Kidney (tissue), 14 donors: ENCODE results near the gene SKI. TPM values are rescaled to one million over a fixed set of nuclear protein-coding genes. Genes with fewer than 3 reads are reported as not detected.

Source experiments
- DNase-seq, 5 donors: peaks; one replicate each; pipeline ENCODE4 v3.0.0-alpha.2; 2013 to 2020
- FAIRE-seq: peaks from 2 replicates; lab custom pipeline; 2012; peaks lifted over from hg19 to GRCh38; lab: Jason Lieb, UNC
- H3K27ac ChIP-seq, 2 donors: one replicate each; pipeline ENCODE4 v1.7.0; 2013; ENCODE audit warnings: low read depth in 2 of 2, low read length in 2 of 2, inconsistent platforms in 1 of 2
- H3K27me3 ChIP-seq: one replicate; pipeline ENCODE4 v1.7.1; 2013; ENCODE audit warnings: low read length, inconsistent platforms; ENCODE audit not compliant: control insufficient read depth, insufficient read depth
- H3K36me3 ChIP-seq, 3 donors: one replicate each; pipeline versions ENCODE4 v1.7.0 to v1.7.1; 2013; ENCODE audit warnings: low read length in 3 of 3, control low read depth in 1 of 3, inconsistent platforms in 1 of 3; ENCODE audit not compliant: insufficient read depth in 3 of 3, control insufficient read depth in 2 of 3
- H3K4me1 ChIP-seq, 3 donors: one replicate each; pipeline versions ENCODE4 v1.7.0 to v1.7.1; 2013; ENCODE audit warnings: low read length in 3 of 3, inconsistent platforms in 1 of 3, low read depth in 1 of 3; ENCODE audit not compliant: control insufficient read depth in 2 of 3, insufficient read depth in 2 of 3
- H3K4me3 ChIP-seq, 3 donors: one replicate each; pipeline versions ENCODE4 v1.7.0 to v1.8.1; 2013; ENCODE audit warnings: low read length in 3 of 3, control low read depth in 1 of 3, inconsistent platforms in 1 of 3
- H3K9ac ChIP-seq, 3 donors: one replicate each; pipeline versions ENCODE4 v1.7.0 to v1.7.1; 2013; ENCODE audit warnings: low read length in 3 of 3, control low read depth in 1 of 3, inconsistent platforms in 1 of 3
- H3K9me3 ChIP-seq, 3 donors: one replicate each; pipeline versions ENCODE4 v1.7.0 to v1.7.1; 2013; ENCODE audit warnings: low read length in 3 of 3, control low read depth in 1 of 3, inconsistent platforms in 1 of 3; ENCODE audit not compliant: control insufficient read depth in 2 of 3, insufficient read depth in 1 of 3
- CTCF ChIP-seq: IDR thresholded peaks from 3 replicates; pipeline ENCODE4 v1.5.1; 2012; ENCODE audit warnings: mild to moderate bottlenecking, moderate library complexity, borderline replicate concordance; ENCODE audit not compliant: insufficient read depth; ENCODE audit errors: extremely low read depth
- intact Hi-C: fragments of 100-400 bp; cut with DNase I; formaldehyde crosslinking; loops from one replicate; pipeline ENCODE4 v1.11.1; 2022
- polyA plus RNA-seq: library from polyadenylated mRNA; stranded (reverse); fragments of 350-450 nt; fragmentation: Illumina TruSeq; extraction: RNeasy Lipid Tissue Mini Kit (QIAGEN cat#74804); gene quantifications from one replicate; pipeline ENCODE4 v1.2.3, GENCODE V29; 2014; ENCODE audit warnings: low read depth, low replicate concordance; ENCODE audit not compliant: insufficient read depth
- total RNA-seq: library from RNA; stranded (reverse); fragmentation: NEBNext Ultra II Directional; extraction: Animal tissue kit (Norgen Biotek cat#: 25700); gene quantifications from one replicate; pipeline ENCODE4 v1.2.1, GENCODE V29; 2021
- donor health status: control.
- donor health status: control.
- donor health status: control.
- donor health status: control.
- donor health status: control.
- donor health status: DM: yes; HTN: yes; CAD: no.
- donor health status: Normal renal cell carcinoma (clear cell type).

The SKI gene
- total and polyA plus RNA-seq, 2 donors from 2014 or later = 9.2 to 78.6 TPM

GRCh38 chr1:2304921-2305681, 77.0 kb downstream of the SKI start:
- DNase-seq = peak in 1 of 5 donors; percentile 28
- Histone ChIP-seq H3K9me3 (no peaks in the 10 kb centered on the region), H3K27me3 (no peaks in the 10 kb centered on the region), H3K4me1 (peaks cover 0 to 16% (median 9%) of the 10 kb centered on the region in 3 donors), H3K36me3 (peaks cover 0 to 35% (median 7%) of the 10 kb centered on the region in 3 donors), H3K27ac (no peak overlapping the region), H3K4me3 (no peak overlapping the region), H3K9ac (no peak overlapping the region)
- intact Hi-C loops = no loop called here
- no peak for FAIRE-seq
- TF ChIP-seq CTCF = no peak

GRCh38 chr1:2306151-2306978, 78.2 kb downstream of the SKI start:
- H3K36me3 ChIP-seq = peaks cover 0 to 35% (median 7%) of the 10 kb centered on the region in 3 donors
- no peak overlapping the region for H3K4me3 ChIP-seq
- H3K4me1 ChIP-seq = peaks cover 0 to 12% (median 6%) of the 10 kb centered on the region in 3 donors
- no peak overlapping the region for H3K9ac ChIP-seq
- FAIRE-seq = no peak
- no peak overlapping the region for H3K27ac ChIP-seq
- no peak for DNase-seq
- intact Hi-C loops = no loop called here
- TF ChIP-seq CTCF = no peak
- no peaks in the 10 kb centered on the region for H3K9me3 ChIP-seq
- H3K27me3 ChIP-seq = no peaks in the 10 kb centered on the region

GRCh38 chr1:2307064-2307605, 79.0 kb downstream of the SKI start:
- no peak for TF ChIP-seq CTCF
- no peak for FAIRE-seq
- Histone ChIP-seq H3K4me3 (no peak overlapping the region), H3K27me3 (no peaks in the 10 kb centered on the region), H3K27ac (no peak overlapping the region), H3K4me1 (peaks cover 0 to 10% (median 0%) of the 10 kb centered on the region in 3 donors), H3K9me3 (no peaks in the 10 kb centered on the region), H3K36me3 (peaks cover 0 to 35% (median 7%) of the 10 kb centered on the region in 3 donors), H3K9ac (no peak overlapping the region)
- intact Hi-C loops = no loop called here
- DNase-seq = no peak
